ENCODE data around the gene PLA2G2C. TPM values are rescaled to one million over a fixed set of nuclear protein-coding genes. Genes with fewer than 3 reads are reported as not detected.
A peak's percentile ranks its signal among the peaks of the same experiment; 100 is the strongest.

The PLA2G2C gene
- total and polyA plus RNA-seq, 7 donors: 0.09 to 5.5 (median 1.4) TPM; not detected in 2

DNA sequence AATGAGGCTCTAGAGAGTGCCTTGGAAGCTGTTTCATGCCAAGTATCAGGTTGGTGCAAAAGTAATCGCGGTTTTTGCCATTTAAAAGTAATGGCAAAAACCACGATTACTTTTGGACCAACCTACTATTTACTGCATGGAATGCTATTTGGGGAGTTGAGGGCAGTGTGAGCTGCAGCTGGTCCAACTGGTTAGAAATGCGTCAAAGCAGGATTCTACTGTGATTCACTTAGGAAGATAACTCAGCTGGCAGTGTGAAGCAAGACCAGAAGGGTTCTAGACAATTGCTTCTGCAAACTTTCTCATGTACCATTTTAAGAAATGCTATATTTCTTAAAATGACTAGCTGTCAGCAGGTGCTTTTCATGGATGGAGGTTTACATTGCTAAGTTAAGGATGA, 21.2 kb upstream of the PLA2G2C start:
- Histone ChIP-seq H3K4me1 (peaks cover 0 to 3% (median 3%) of the 10 kb centered on the region in 4 donors), H3K27ac (no peak overlapping the region), H3K27me3 (no peaks in the 10 kb centered on the region), H3K36me3 (no peaks in the 10 kb centered on the region), H3K9me3 (no peaks in the 10 kb centered on the region), H3K4me3 (no peak overlapping the region)
- TF ChIP-seq POLR2AphosphoS5 (IDR thresholded peaks at IDR 0.05) (no peak), EP300 (IDR thresholded peaks at IDR 0.05) (no peak), POLR2A (IDR thresholded peaks at IDR 0.05) (no peak)
- TF ChIP-seq, protein P1, sequence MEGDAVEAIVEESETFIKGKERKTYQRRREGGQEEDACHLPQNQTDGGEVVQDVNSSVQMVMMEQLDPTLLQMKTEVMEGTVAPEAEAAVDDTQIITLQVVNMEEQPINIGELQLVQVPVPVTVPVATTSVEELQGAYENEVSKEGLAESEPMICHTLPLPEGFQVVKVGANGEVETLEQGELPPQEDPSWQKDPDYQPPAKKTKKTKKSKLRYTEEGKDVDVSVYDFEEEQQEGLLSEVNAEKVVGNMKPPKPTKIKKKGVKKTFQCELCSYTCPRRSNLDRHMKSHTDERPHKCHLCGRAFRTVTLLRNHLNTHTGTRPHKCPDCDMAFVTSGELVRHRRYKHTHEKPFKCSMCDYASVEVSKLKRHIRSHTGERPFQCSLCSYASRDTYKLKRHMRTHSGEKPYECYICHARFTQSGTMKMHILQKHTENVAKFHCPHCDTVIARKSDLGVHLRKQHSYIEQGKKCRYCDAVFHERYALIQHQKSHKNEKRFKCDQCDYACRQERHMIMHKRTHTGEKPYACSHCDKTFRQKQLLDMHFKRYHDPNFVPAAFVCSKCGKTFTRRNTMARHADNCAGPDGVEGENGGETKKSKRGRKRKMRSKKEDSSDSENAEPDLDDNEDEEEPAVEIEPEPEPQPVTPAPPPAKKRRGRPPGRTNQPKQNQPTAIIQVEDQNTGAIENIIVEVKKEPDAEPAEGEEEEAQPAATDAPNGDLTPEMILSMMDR (IDR thresholded peaks at IDR 0.05): no peak
- 82 to 94% methylated on average over 4 of the region's 4 CpGs for WGBS, 2 donors
- intact Hi-C loops (cut with DNase I): no loop called here
- no peak for DNase-seq

DNA sequence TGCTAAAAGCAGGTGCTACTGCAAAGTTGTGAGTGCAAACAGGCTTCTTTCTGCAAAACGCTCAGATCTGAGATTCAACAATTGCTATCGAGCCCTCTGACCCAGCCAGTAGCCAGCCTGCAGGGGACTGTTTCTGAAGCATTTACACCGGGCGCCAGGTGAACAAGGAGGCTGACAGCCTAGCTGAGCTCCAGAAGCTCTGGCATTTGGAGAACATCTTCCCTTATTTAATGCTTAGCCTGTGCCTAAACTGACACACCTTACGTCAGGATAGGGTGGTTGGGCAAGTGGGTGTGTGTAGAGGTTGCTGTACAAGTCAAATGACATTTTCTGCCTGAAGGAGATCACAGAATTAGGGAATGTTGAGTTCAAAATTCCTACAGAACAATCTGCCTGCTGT, 15.8 kb upstream of the PLA2G2C start:
- DNase-seq: no peak
- no peaks in the 10 kb centered on the region for H3K27me3 ChIP-seq
- H3K4me1 ChIP-seq: no peaks in the 10 kb centered on the region
- no peak for TF ChIP-seq EP300 (IDR thresholded peaks at IDR 0.05)
- TF ChIP-seq POLR2AphosphoS5 (IDR thresholded peaks at IDR 0.05): no peak
- no peak for TF ChIP-seq POLR2A (IDR thresholded peaks at IDR 0.05)
- TF ChIP-seq, protein P1 (IDR thresholded peaks at IDR 0.05): no peak
- no peak overlapping the region for H3K4me3 ChIP-seq
- intact Hi-C loops (cut with DNase I): no loop called here
- H3K36me3 ChIP-seq: no peaks in the 10 kb centered on the region
- H3K9me3 ChIP-seq: no peaks in the 10 kb centered on the region
- no peak overlapping the region for H3K27ac ChIP-seq
- WGBS, 2 donors: 92 to 95% methylated on average over 5 of the region's 5 CpGs

DNA sequence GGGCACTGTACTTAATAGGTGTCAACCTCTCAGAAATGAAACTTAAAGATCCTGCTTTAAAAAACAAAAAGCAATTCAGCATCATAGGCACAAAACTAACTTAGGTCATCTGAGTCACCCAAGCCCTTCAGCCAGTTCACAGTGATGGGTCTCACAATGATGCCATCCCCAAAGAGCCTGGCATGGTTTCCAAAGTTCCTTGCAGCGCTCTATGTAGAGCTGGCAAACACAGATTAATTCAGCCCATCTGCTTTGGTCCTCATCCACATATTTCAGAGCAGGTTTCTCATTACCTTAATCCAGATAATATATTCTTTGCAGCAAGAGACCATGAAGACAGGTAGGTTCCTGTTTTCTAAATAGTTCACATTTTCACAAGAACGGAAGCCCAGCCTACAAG, 14.6 kb upstream of the PLA2G2C start:
- Histone ChIP-seq H3K27me3 (no peaks in the 10 kb centered on the region), H3K9me3 (no peaks in the 10 kb centered on the region), H3K36me3 (no peaks in the 10 kb centered on the region), H3K4me3 (no peak overlapping the region), H3K4me1 (no peaks in the 10 kb centered on the region), H3K27ac (no peak overlapping the region)
- no peak for TF ChIP-seq POLR2A (IDR thresholded peaks at IDR 0.05)
- no peak for TF ChIP-seq POLR2AphosphoS5 (IDR thresholded peaks at IDR 0.05)
- TF ChIP-seq, protein P1 (IDR thresholded peaks at IDR 0.05): no peak
- TF ChIP-seq EP300 (IDR thresholded peaks at IDR 0.05): no peak
- 77 to 93% methylated on average over 2 of the region's 2 CpGs for WGBS, 2 donors
- DNase-seq: no peak
- intact Hi-C loops (cut with DNase I): no loop called here

DNA sequence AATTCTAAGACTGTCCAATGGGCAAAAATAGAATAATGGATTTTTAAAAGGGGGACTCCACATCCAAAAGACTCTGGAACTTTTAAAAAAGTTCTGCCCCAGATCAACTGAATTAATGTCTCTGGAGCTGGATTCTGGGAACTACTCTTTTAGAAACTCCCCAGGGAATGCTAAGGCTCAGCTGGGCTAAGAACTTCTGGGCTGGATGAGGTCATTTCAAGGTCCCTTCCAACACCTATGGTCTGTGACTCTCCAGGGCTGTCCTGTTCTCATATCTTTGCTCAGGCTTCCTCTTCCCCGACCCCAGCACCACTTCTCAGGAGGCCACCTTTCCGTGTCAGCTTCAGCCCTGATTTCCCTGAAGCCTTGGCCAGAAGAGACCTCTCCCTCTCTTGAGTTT, 13.5 kb upstream of the PLA2G2C start:
- H3K9me3 ChIP-seq: no peaks in the 10 kb centered on the region
- no peaks in the 10 kb centered on the region for H3K36me3 ChIP-seq
- intact Hi-C loops (cut with DNase I): loop anchor here (5.0 kb wide), 1 partner anchor 48 kb away; no protein-coding TSS in a partner anchor
- peaks cover 0 to 11% (median 6%) of the 10 kb centered on the region in 4 donors for H3K4me1 ChIP-seq
- TF ChIP-seq EP300 (IDR thresholded peaks at IDR 0.05): no peak
- TF ChIP-seq POLR2A (IDR thresholded peaks at IDR 0.05): no peak
- TF ChIP-seq, protein P1 (IDR thresholded peaks at IDR 0.05): no peak
- no peak for TF ChIP-seq POLR2AphosphoS5 (IDR thresholded peaks at IDR 0.05)
- H3K27me3 ChIP-seq: no peaks in the 10 kb centered on the region
- WGBS, 2 donors: 69 to 80% methylated on average over 2 of the region's 2 CpGs
- no peak overlapping the region for H3K4me3 ChIP-seq
- no peak for DNase-seq
- no peak overlapping the region for H3K27ac ChIP-seq

DNA sequence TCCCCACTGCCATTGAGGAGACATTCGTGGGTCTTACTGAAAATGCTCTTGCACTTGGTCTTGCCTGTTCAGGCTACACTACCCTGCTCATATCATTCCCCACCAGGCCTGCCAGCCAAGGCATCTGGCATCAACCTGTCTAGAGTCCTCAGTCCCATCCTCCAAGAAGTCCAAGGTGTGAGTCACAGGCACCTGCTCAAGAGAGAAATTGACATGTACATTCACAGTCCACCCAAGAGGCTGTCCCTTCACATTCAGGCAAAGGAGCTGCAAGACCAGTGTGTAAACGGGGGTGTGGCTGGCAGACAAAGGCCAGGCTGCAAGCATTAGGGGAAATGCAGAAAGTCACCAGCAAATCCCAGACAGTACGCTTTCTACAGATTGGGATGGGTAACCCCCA, 13.1 kb upstream of the PLA2G2C start:
- Histone ChIP-seq H3K27ac (no peak overlapping the region), H3K36me3 (no peaks in the 10 kb centered on the region), H3K9me3 (no peaks in the 10 kb centered on the region), H3K4me1 (peaks cover 0 to 15% (median 10%) of the 10 kb centered on the region in 4 donors), H3K27me3 (no peaks in the 10 kb centered on the region), H3K4me3 (no peak overlapping the region)
- WGBS, 2 donors: 41 to 51% methylated on average over 3 of the region's 3 CpGs
- DNase-seq: no peak
- TF ChIP-seq POLR2AphosphoS5 (IDR thresholded peaks at IDR 0.05): peak in 1 of 4 donors; percentile 5
- TF ChIP-seq EP300 (IDR thresholded peaks at IDR 0.05): no peak
- intact Hi-C loops (cut with DNase I): loop anchor here (5.0 kb wide), 1 partner anchor 47 kb away; no protein-coding TSS in a partner anchor
